Endothelial cell of umbilical vein (primary cell): ENCODE results near the gene ARL8A. TPM values are rescaled to one million over a fixed set of nuclear protein-coding genes. Genes with fewer than 3 reads are reported as not detected.

Source experiments
- BruUV-seq: library from RNA; stranded (reverse); fragments of 400-500 nt; replicated peaks from 2 replicates; lab custom pipeline; 2021; lab: Mats Ljungman, UMichigan
- CTCF ChIA-PET: fragments of 300-600, 350-600 bp; sonication (Branson Sonifier 250); formaldehyde crosslinking; loops from one replicate; lab custom pipeline; 2021; ENCODE audit warnings: antibody characterized with exemption, inconsistent platforms; lab: Charles Lee
- POLR2A ChIA-PET: fragments of 300-600, 350-600 bp; sonication (Branson Sonifier 250); formaldehyde crosslinking; loops from one replicate; lab custom pipeline; 2021; ENCODE audit warnings: antibody characterized with exemption, inconsistent platforms; lab: Charles Lee
- DNase-seq: peaks from one replicate; pipeline ENCODE4 v3.0.0-alpha.2; 2011; ENCODE audit warnings: low read depth, low spot score
- FAIRE-seq: peaks from 2 replicates; lab custom pipeline; 2011; peaks lifted over from hg19 to GRCh38; lab: Jason Lieb, UNC
- H2AFZ ChIP-seq: 2 replicates; pipeline ENCODE4 v1.6.0; 2012; ENCODE audit warnings: low read depth, low read length, control low read depth, inconsistent platforms
- H3K27ac ChIP-seq: 2 replicates; pipeline ENCODE4 v1.5.1; 2011; ENCODE audit warnings: low read depth, mild to moderate bottlenecking, control low read depth, low read length, moderate library complexity; ENCODE audit not compliant: insufficient read depth
- H3K27me3 ChIP-seq, 2 experiments: 2 replicates each; pipeline versions ENCODE4 v1.6.0 to v1.6.1; 2011; ENCODE audit warnings: low read length in 2 of 2, mixed read lengths in 1 of 2; ENCODE audit not compliant: control insufficient read depth in 2 of 2, insufficient read depth in 2 of 2
- H3K36me3 ChIP-seq, 2 experiments: 2 replicates in 1 of 2; 3 replicates in 1 of 2; pipeline ENCODE4 v1.5.1; 2011; ENCODE audit warnings: low read length in 2 of 2, mild to moderate bottlenecking in 1 of 2, moderate library complexity in 1 of 2; ENCODE audit not compliant: control insufficient read depth in 2 of 2, insufficient read depth in 2 of 2; ENCODE audit errors: extremely low read depth in 1 of 2
- H3K4me1 ChIP-seq: 3 replicates; pipeline ENCODE4 v1.5.1; 2011; ENCODE audit warnings: mild to moderate bottlenecking, low read length; ENCODE audit not compliant: control insufficient read depth, insufficient read depth; ENCODE audit errors: extremely low read depth
- H3K4me2 ChIP-seq: 2 replicates; pipeline ENCODE4 v1.6.1; 2011; ENCODE audit warnings: low read length, control low read depth, mixed read lengths; ENCODE audit not compliant: insufficient read depth
- H3K4me3 ChIP-seq, 3 experiments: fragments of 200-600 bp in 1 of 3; sonication (generic), shearing (Covaris generic) in 1 of 3; replicated peaks in 1 of 3; 2 replicates each; pipeline ENCODE4 v1.5.1; 2011 to 2016; ENCODE audit warnings: control low read depth in 3 of 3, low read length in 3 of 3, mild to moderate bottlenecking in 2 of 3, inconsistent platforms in 1 of 3, low read depth in 1 of 3, moderate library complexity in 1 of 3; ENCODE audit not compliant: insufficient read depth in 1 of 3
- H3K79me2 ChIP-seq: 2 replicates; pipeline ENCODE4 v1.6.0; 2012; ENCODE audit warnings: low read length, inconsistent platforms; ENCODE audit not compliant: control insufficient read depth, insufficient read depth
- H3K9ac ChIP-seq: replicated peaks from 2 replicates; pipeline ENCODE3; 2011; ENCODE audit warnings: low read length, control low read depth; ENCODE audit not compliant: insufficient read depth; ENCODE audit errors: extremely low read depth
- H3K9me1 ChIP-seq: replicated peaks from 3 replicates; pipeline ENCODE4 v1.6.0; 2011; ENCODE audit warnings: mild to moderate bottlenecking, low read length; ENCODE audit not compliant: control insufficient read depth, insufficient read depth; ENCODE audit errors: extremely low read depth
- H3K9me3 ChIP-seq: replicated peaks from 2 replicates; pipeline ENCODE4 v1.5.1; 2012; ENCODE audit warnings: low read length, inconsistent platforms; ENCODE audit not compliant: control insufficient read depth, insufficient read depth
- H4K20me1 ChIP-seq: replicated peaks from 2 replicates; pipeline ENCODE3; 2011; ENCODE audit warnings: mild to moderate bottlenecking, low read length; ENCODE audit not compliant: control insufficient read depth, insufficient read depth; ENCODE audit errors: extremely low read depth
- CTCF ChIP-seq, 2 donors: IDR thresholded peaks; 1 replicate in 1 of 2; 2 replicates in 1 of 2; pipeline ENCODE4 v1.5.1; 2011; ENCODE audit warnings: low read length in 2 of 2, mild to moderate bottlenecking in 2 of 2, moderate library complexity in 2 of 2, control low read depth in 1 of 2, inconsistent platforms in 1 of 2, low read depth in 1 of 2; ENCODE audit not compliant: insufficient read depth in 1 of 2; ENCODE audit errors: extremely low read depth in 1 of 2
- EZH2 ChIP-seq: IDR thresholded peaks from 2 replicates; pipeline ENCODE4 v1.6.1; 2012; ENCODE audit warnings: borderline replicate concordance, low read depth, mild to moderate bottlenecking, moderate library complexity, low read length, inconsistent platforms; ENCODE audit not compliant: severe bottlenecking
- JUN ChIP-seq: IDR thresholded peaks from 2 replicates; pipeline ENCODE4 v1.6.1; 2011; ENCODE audit warnings: borderline replicate concordance, low read depth; ENCODE audit not compliant: insufficient read length, insufficient read depth
- MAX ChIP-seq: IDR thresholded peaks from 2 replicates; pipeline ENCODE4 v1.6.1; 2011; ENCODE audit not compliant: insufficient read depth, insufficient read length
- POLR2A ChIP-seq: IDR thresholded peaks from 2 replicates; pipeline ENCODE4 v1.6.1; 2012; ENCODE audit warnings: low read depth, mild to moderate bottlenecking, control low read depth, low read length
- POLR2AphosphoS5 ChIP-seq: IDR thresholded peaks from 2 replicates; pipeline ENCODE4 v1.6.1; 2012; ENCODE audit warnings: low read depth, mild to moderate bottlenecking, control low read depth, low read length, moderate library complexity; ENCODE audit not compliant: insufficient read depth
- dilution Hi-C: fragments of 300-500 bp; cut with MboI; formaldehyde crosslinking; loops from one replicate; pipeline ENCODE4 v1.15.0; 2019; ENCODE audit warnings: low sequenced_read_pairs; ENCODE audit not compliant: extremely low pct_ligation_motif_present
- intact Hi-C: fragments of 100-400 bp; cut with micrococcal nuclease; formaldehyde crosslinking; loops from one replicate; pipeline ENCODE4 v1.10.0; 2022
- polyA plus RNA-seq, 4 experiments: library from polyadenylated mRNA; depleted of rRNA in 3 of 4; stranded (reverse) in 3 of 4; unstranded in 1 of 4; fragments of >200 nt; gene quantifications; 2 replicates each; pipeline versions ENCODE4 v1.2.1 to v1.2.3, GENCODE V29; 2011 to 2012; ENCODE audit warnings: missing spikeins in 1 of 4
- total RNA-seq: library from RNA; stranded (reverse); gene quantifications from 2 replicates; pipeline ENCODE4 v1.2.3, GENCODE V29; 2021

The ARL8A gene
- total and polyA plus RNA-seq, 2 donors (not counting 3 experiments of a cell fraction or from before 2014, with no cell fraction given), result 54.3 to 69.5 TPM

- no peak for DNase-seq
- no TSS peak for BruUV-seq
- no peaks in the 10 kb centered on the region for H3K9me3 ChIP-seq
- no peak overlapping the region for H2AFZ ChIP-seq
- H3K27me3 ChIP-seq, result peaks cover 4 to 10% of the 10 kb centered on the region in 2 experiments
- no peaks in the 10 kb centered on the region for H4K20me1 ChIP-seq
- ChIA-PET CTCF (no interaction called here), POLR2A (no interaction called here)
- H3K9me1 ChIP-seq, result no peaks in the 10 kb centered on the region
- intact Hi-C loops (no loop called here), dilution Hi-C loops (no loop called here)
- no peak overlapping the region for H3K4me3 ChIP-seq
- H3K4me1 ChIP-seq, result no peaks in the 10 kb centered on the region
- H3K27ac ChIP-seq, result no peak overlapping the region
- no peak for TF ChIP-seq CTCF (IDR thresholded peaks at IDR 0.05; ENCODE audit: extremely low read depth in 1 of 2, insufficient read depth in 1 of 2, low read depth in 1 of 2, low read length in 2 of 2)
- TF ChIP-seq MAX, result no peak
- TF ChIP-seq EZH2, result no peak
- TF ChIP-seq JUN, result no peak
- TF ChIP-seq POLR2A, result no peak
- TF ChIP-seq POLR2AphosphoS5, result no peak
- no peak overlapping the region for H3K9ac ChIP-seq
- H3K79me2 ChIP-seq, result no peaks in the 10 kb centered on the region
- H3K36me3 ChIP-seq, result no peaks in the 10 kb centered on the region
- FAIRE-seq, result no peak
- H3K4me2 ChIP-seq, result no peak overlapping the region
Observed at GRCh38 chr1:202127061-202127460, 17.5 kb downstream of the ARL8A start.
